Gastrocnemius medialis (tissue), 4 donors: Measurements from ENCODE around the gene PDGFD. TPM values are rescaled to one million over a fixed set of nuclear protein-coding genes. Genes with fewer than 3 reads are reported as not detected.

ENCODE experiments used
- ATAC-seq, 2 donors: fragments of 150-250 bp; one replicate each; pipeline ENCODE4 v1.9.1; 2016
- DNase-seq, 2 donors: peaks; one replicate each; pipeline ENCODE4 v3.0.0-alpha.2; 2019
- H3K27ac ChIP-seq, 4 donors: fragments of 200-600 bp; sonication (generic); 1 replicate in 1 of 4; 2 replicates in 3 of 4; pipeline ENCODE4 v1.5.1; 2016 to 2018; ENCODE audit warnings: mild to moderate bottlenecking in 2 of 4, moderate library complexity in 1 of 4
- H3K27me3 ChIP-seq, 3 donors: fragments of 200-600 bp; sonication (generic) in 2 of 3; 1 replicate in 1 of 3; 2 replicates in 2 of 3; pipeline versions ENCODE4 v1.5.1 to v1.6.0; 2016 to 2019; ENCODE audit warnings: mild to moderate bottlenecking in 1 of 3, moderate library complexity in 1 of 3
- H3K36me3 ChIP-seq, 2 donors: fragments of 200-600 bp; sonication (generic) in 1 of 2; one replicate each; pipeline ENCODE4 v1.5.1; 2017 to 2018
- H3K4me1 ChIP-seq, 2 donors: fragments of 200-600 bp; sonication (generic) in 1 of 2; one replicate each; pipeline ENCODE4 v1.5.1; 2016 to 2017; ENCODE audit warnings: mild to moderate bottlenecking in 2 of 2
- H3K4me3 ChIP-seq, 4 donors: fragments of 200-600 bp; sonication (generic) in 3 of 4; 1 replicate in 1 of 4; 2 replicates in 3 of 4; pipeline ENCODE4 v1.5.1; 2016 to 2019; ENCODE audit warnings: mild to moderate bottlenecking in 2 of 4
- H3K9me3 ChIP-seq, 3 donors: fragments of 200-600 bp; sonication (generic) in 2 of 3; 1 replicate in 1 of 3; 2 replicates in 2 of 3; pipeline ENCODE4 v1.5.1; 2016 to 2019
- POLR2A ChIP-seq, 2 donors: fragments of 450-650 bp; IDR thresholded peaks; one replicate each; pipeline ENCODE4 v1.6.1; 2017; ENCODE audit warnings: antibody characterized with exemption in 2 of 2, mild to moderate bottlenecking in 2 of 2, moderate library complexity in 2 of 2
- in situ Hi-C, 4 donors: fragments of 200-750 bp; cut with MboI; loops; one replicate each; pipeline versions ENCODE4 v1.15.0 to v1.8.0; 2017; ENCODE audit warnings: low sequenced_read_pairs in 4 of 4
- intact Hi-C: fragments of 100-400 bp; cut with DNase I; formaldehyde crosslinking; loops from one replicate; pipeline ENCODE4 v1.15.1; 2023; ENCODE audit warnings: low total_unique reads
- total RNA-seq, 4 donors: library from RNA; depleted of rRNA; stranded (reverse); fragments of >200 nt; gene quantifications; one replicate each; pipeline versions ENCODE4 v1.1.0 to v1.2.3, GENCODE V29; 2016
- TF ChIP-seq, protein P1 (sequence below), 5 experiments: fragments of 450-650 bp in 3 of 5; fragments of 200-600 bp in 2 of 5; sonication (generic) in 2 of 5; IDR thresholded peaks in 4 of 5; conservative IDR thresholded peaks in 1 of 5; 1 replicate in 4 of 5; 2 replicates in 1 of 5; pipeline ENCODE4 v1.5.1; 2016 to 2019; ENCODE audit warnings: antibody characterized with exemption in 5 of 5, mild to moderate bottlenecking in 3 of 5, moderate library complexity in 3 of 5

PDGFD gene
- total RNA-seq, 4 donors from 2014 or later = 2.2 to 4.0 (median 2.9) TPM

DNA sequence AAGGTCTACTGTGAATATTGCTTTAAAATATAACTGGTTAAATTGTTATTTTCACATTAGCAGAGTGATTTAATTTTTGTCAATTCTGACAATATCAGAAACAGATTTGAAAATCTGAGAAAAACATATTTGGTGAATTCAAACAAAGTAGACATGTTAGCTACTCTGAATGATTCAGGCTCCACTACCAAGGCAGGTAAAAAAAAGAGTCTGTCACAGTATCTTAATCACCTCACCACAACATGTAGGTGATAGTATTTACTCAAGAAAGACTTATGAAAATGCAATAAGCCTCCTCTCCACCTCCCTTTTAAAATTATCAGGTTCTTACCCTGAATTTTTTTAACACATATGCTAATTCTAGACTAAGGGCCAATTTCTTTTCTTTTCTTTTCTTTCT, 85.0 kb downstream of the PDGFD start:
- H3K27ac ChIP-seq = no peak overlapping the region
- no peaks in the 10 kb centered on the region for H3K4me1 ChIP-seq
- no peak overlapping the region for H3K4me3 ChIP-seq
- H3K27me3 ChIP-seq = no peaks in the 10 kb centered on the region
- no peaks in the 10 kb centered on the region for H3K9me3 ChIP-seq
- DNase-seq (no peak), ATAC-seq (no peak)
- intact Hi-C loops (no loop called here), in situ Hi-C loops (no loop called here)
- H3K36me3 ChIP-seq = no peaks in the 10 kb centered on the region
- TF ChIP-seq, protein P1, sequence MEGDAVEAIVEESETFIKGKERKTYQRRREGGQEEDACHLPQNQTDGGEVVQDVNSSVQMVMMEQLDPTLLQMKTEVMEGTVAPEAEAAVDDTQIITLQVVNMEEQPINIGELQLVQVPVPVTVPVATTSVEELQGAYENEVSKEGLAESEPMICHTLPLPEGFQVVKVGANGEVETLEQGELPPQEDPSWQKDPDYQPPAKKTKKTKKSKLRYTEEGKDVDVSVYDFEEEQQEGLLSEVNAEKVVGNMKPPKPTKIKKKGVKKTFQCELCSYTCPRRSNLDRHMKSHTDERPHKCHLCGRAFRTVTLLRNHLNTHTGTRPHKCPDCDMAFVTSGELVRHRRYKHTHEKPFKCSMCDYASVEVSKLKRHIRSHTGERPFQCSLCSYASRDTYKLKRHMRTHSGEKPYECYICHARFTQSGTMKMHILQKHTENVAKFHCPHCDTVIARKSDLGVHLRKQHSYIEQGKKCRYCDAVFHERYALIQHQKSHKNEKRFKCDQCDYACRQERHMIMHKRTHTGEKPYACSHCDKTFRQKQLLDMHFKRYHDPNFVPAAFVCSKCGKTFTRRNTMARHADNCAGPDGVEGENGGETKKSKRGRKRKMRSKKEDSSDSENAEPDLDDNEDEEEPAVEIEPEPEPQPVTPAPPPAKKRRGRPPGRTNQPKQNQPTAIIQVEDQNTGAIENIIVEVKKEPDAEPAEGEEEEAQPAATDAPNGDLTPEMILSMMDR (IDR thresholded peaks at IDR 0.05 in 4 of 5, conservative IDR thresholded peaks at IDR 0.05 in 1 of 5) = no peak
- no peak for TF ChIP-seq POLR2A (IDR thresholded peaks at IDR 0.05)

DNA sequence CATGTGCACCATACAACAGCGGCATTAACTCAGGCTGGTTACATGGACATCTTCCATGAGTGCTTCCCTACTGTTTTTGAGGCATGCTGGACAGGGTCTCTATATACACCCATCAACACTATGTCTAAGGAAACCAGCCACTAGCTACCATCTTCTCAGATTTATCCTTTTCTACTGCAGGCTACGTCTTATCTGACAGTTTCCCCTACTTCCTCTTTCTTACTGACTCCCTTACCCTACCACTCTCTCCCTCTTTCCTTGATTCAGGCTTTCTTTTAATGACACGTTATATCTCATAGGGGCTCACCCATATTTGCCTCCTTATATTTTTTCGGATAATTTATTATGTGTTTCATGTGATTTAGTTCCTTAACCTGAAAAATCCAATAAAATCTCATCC, 85.7 kb downstream of the PDGFD start:
- intact Hi-C loops (no loop called here), in situ Hi-C loops (no loop called here)
- ATAC-seq = no peak
- Histone ChIP-seq H3K4me1 (no peaks in the 10 kb centered on the region), H3K4me3 (no peak overlapping the region), H3K27ac (no peak overlapping the region), H3K36me3 (no peaks in the 10 kb centered on the region), H3K27me3 (no peaks in the 10 kb centered on the region), H3K9me3 (no peaks in the 10 kb centered on the region)
- no peak for DNase-seq
- TF ChIP-seq, protein P1 (IDR thresholded peaks at IDR 0.05 in 4 of 5, conservative IDR thresholded peaks at IDR 0.05 in 1 of 5) = no peak
- TF ChIP-seq POLR2A (IDR thresholded peaks at IDR 0.05) = no peak

DNA sequence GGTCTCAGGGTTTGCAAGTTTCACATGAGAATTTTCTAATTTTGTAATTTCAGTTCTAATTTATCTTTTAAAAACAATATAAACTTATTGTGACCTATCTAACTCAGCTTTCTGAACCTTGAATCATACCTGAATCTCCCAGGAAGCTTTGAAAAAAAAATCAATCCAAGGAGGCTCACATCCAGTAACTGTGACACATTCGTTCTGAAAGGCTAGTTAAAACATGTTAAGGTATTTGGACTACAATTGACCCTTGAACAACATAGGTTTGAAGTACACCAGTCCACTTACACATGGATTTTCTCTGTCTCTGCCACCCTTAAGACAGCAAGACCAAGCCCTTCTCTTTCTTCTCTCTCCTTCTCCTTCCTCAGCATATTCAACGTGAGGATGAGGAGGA, 87.5 kb downstream of the PDGFD start:
- TF ChIP-seq, protein P1 (IDR thresholded peaks at IDR 0.05 in 4 of 5, conservative IDR thresholded peaks at IDR 0.05 in 1 of 5) = no peak
- no peak for TF ChIP-seq POLR2A (IDR thresholded peaks at IDR 0.05)
- ATAC-seq (no peak), DNase-seq (no peak)
- Histone ChIP-seq H3K27me3 (no peaks in the 10 kb centered on the region), H3K36me3 (no peaks in the 10 kb centered on the region), H3K9me3 (no peaks in the 10 kb centered on the region), H3K4me1 (no peaks in the 10 kb centered on the region), H3K27ac (no peak overlapping the region), H3K4me3 (no peak overlapping the region)
- intact Hi-C loops = no loop called here
- in situ Hi-C loops = no loop called here

DNA sequence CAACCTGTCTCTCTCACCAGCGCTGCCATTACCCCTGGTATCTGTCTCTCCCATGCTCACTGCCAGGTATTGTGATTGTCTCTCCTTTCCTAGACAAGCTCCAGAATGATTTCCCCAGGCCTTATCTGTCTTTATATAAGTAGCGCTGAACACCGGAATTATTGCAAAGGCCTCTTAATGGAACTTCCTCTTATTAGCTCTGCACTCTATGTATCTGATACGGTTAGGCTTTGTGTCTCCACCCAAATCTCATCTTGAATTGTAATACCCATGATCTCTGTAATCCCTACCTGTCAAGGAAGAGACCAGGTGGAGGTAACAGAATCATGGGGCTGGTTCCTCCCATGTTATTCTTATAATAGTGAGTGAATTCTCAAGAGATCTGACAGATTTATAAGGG, 88.2 kb downstream of the PDGFD start:
- Histone ChIP-seq H3K9me3 (no peaks in the 10 kb centered on the region), H3K4me3 (no peak overlapping the region), H3K27me3 (no peaks in the 10 kb centered on the region), H3K4me1 (no peaks in the 10 kb centered on the region), H3K36me3 (no peaks in the 10 kb centered on the region), H3K27ac (no peak overlapping the region)
- DNase-seq (no peak), ATAC-seq (no peak)
- TF ChIP-seq, protein P1 (IDR thresholded peaks at IDR 0.05 in 4 of 5, conservative IDR thresholded peaks at IDR 0.05 in 1 of 5) = no peak
- TF ChIP-seq POLR2A (IDR thresholded peaks at IDR 0.05) = no peak
- intact Hi-C loops (no loop called here), in situ Hi-C loops (no loop called here)

DNA sequence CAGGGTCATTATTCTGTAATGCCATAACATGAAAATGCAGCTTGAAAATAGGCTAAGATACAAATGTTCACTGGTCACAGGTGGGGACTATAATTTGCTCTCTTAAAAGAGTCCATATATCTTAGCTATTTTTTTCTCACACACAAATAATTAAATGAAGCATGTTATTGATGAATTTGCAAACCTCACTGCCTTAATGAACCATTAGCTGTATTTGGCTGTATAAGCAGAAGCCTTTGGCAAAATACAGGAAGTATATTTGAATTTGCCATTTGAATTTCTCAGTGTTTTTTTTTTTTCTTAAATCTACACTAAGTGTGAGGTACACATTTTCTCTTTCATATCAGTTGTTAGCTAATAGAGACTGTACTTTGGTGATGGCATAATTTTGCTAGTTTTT, 88.9 kb downstream of the PDGFD start:
- no peaks in the 10 kb centered on the region for H3K9me3 ChIP-seq
- H3K4me1 ChIP-seq = no peaks in the 10 kb centered on the region
- in situ Hi-C loops (no loop called here), intact Hi-C loops (no loop called here)
- TF ChIP-seq POLR2A (IDR thresholded peaks at IDR 0.05) = no peak
- TF ChIP-seq, protein P1 (IDR thresholded peaks at IDR 0.05 in 4 of 5, conservative IDR thresholded peaks at IDR 0.05 in 1 of 5) = no peak
- H3K4me3 ChIP-seq = no peak overlapping the region
- H3K36me3 ChIP-seq = no peaks in the 10 kb centered on the region
- no peaks in the 10 kb centered on the region for H3K27me3 ChIP-seq
- ATAC-seq = no peak
- DNase-seq = no peak
- no peak overlapping the region for H3K27ac ChIP-seq
